H1 (cell line): ENCODE data around the gene PIAS1. TPM values are rescaled to one million over a fixed set of nuclear protein-coding genes. Genes with fewer than 3 reads are reported as not detected.
"Not testable (repeated sequence)": the region's sequence is repeated elsewhere in the genome, so short reads cannot be mapped to it uniquely, and the experiment has no call there.

Experiments used
- CTCF ChIA-PET: fragments of 300-600 bp; sonication (Branson Sonifier 250); formaldehyde crosslinking; loops from one replicate; lab custom pipeline; 2021; ENCODE audit not compliant: partially characterized antibody; lab: Charles Lee
- POLR2A ChIA-PET: fragments of 300-600 bp; sonication (Branson Sonifier 250); formaldehyde crosslinking; loops from one replicate; lab custom pipeline; 2021; ENCODE audit warnings: inconsistent platforms; ENCODE audit not compliant: partially characterized antibody; lab: Charles Lee
- DNase-seq, 2 experiments: peaks; one replicate each; pipeline versions ENCODE4 v3.0.0 to v3.0.0-alpha.2; 2010 to 2022; ENCODE audit warnings: low spot score in 2 of 2, low read depth in 1 of 2, mixed read lengths in 1 of 2
- FAIRE-seq: peaks from 2 replicates; lab custom pipeline; 2011; peaks lifted over from hg19 to GRCh38; lab: Jason Lieb, UNC
- H2AFZ ChIP-seq: 2 replicates; pipeline ENCODE4 v1.8.1; 2012; ENCODE audit warnings: low read length, inconsistent platforms
- H2AK5ac ChIP-seq: 2 replicates; pipeline ENCODE4 v1.6.1; 2013; ENCODE audit warnings: low read depth, low read length
- H2BK120ac ChIP-seq: replicated peaks from 2 replicates; pipeline ENCODE3; 2013; ENCODE audit warnings: low read depth, low read length, inconsistent platforms
- H2BK12ac ChIP-seq: 2 replicates; pipeline ENCODE4 v1.6.1; 2013; ENCODE audit warnings: low read depth, low read length
- H2BK15ac ChIP-seq: 2 replicates; pipeline ENCODE4 v1.6.1; 2013; ENCODE audit warnings: low read length
- H2BK20ac ChIP-seq: 2 replicates; pipeline ENCODE4 v1.6.1; 2013; ENCODE audit warnings: low read length
- H2BK5ac ChIP-seq: 2 replicates; pipeline ENCODE4 v1.6.1; 2013; ENCODE audit warnings: low read depth, low read length
- H3K14ac ChIP-seq: 2 replicates; pipeline ENCODE4 v1.6.1; 2013; ENCODE audit warnings: inconsistent platforms; ENCODE audit not compliant: insufficient read length
- H3K18ac ChIP-seq: 2 replicates; pipeline ENCODE4 v1.6.1; 2013; ENCODE audit warnings: low read length; ENCODE audit errors: extremely low read depth
- H3K23ac ChIP-seq: 2 replicates; pipeline ENCODE4 v1.6.1; 2013; ENCODE audit warnings: inconsistent platforms; ENCODE audit not compliant: insufficient read length
- H3K23me2 ChIP-seq: 2 replicates; pipeline ENCODE4 v1.6.1; 2013; ENCODE audit warnings: low read depth, low read length
- H3K27ac ChIP-seq: 2 replicates; pipeline ENCODE4 v1.6.1; 2011; ENCODE audit warnings: low read depth, low read length, inconsistent platforms
- H3K27me3 ChIP-seq, 4 experiments: replicated peaks in 1 of 4; 1 replicate in 1 of 4; 2 replicates in 3 of 4; pipeline versions ENCODE4 v1.6.1 to v1.8.1; 2011 to 2013; ENCODE audit warnings: low read length in 3 of 4, mild to moderate bottlenecking in 3 of 4, inconsistent platforms in 2 of 4, mixed read lengths in 2 of 4, moderate library complexity in 1 of 4; ENCODE audit not compliant: control insufficient read depth in 3 of 4, insufficient read depth in 3 of 4; ENCODE audit errors: extremely low read depth in 1 of 4
- H3K36me3 ChIP-seq, 4 experiments: 2 replicates each; pipeline versions ENCODE4 v1.6.1 to v1.8.1; 2011 to 2013; ENCODE audit warnings: mild to moderate bottlenecking in 4 of 4, low read length in 3 of 4, moderate library complexity in 2 of 4, control low read depth in 1 of 4, inconsistent platforms in 1 of 4; ENCODE audit not compliant: insufficient read depth in 4 of 4, control insufficient read depth in 2 of 4
- H3K4ac ChIP-seq: replicated peaks from 2 replicates; pipeline ENCODE3; 2013; ENCODE audit warnings: low read length, low read depth, mixed read lengths, inconsistent platforms; ENCODE audit not compliant: insufficient read length
- H3K4me1 ChIP-seq, 4 experiments: replicated peaks in 1 of 4; 1 replicate in 1 of 4; 2 replicates in 3 of 4; pipeline versions ENCODE4 v1.6.1 to v1.8.1; 2011 to 2013; ENCODE audit warnings: low read length in 3 of 4, inconsistent platforms in 2 of 4, mixed read lengths in 1 of 4; ENCODE audit not compliant: insufficient read depth in 4 of 4, control insufficient read depth in 3 of 4
- H3K4me2 ChIP-seq, 2 experiments: 2 replicates each; pipeline versions ENCODE4 v1.6.1 to v1.8.1; 2011 to 2013; ENCODE audit warnings: low read depth in 2 of 2, low read length in 2 of 2, control low read depth in 1 of 2, inconsistent platforms in 1 of 2, mild to moderate bottlenecking in 1 of 2; ENCODE audit not compliant: insufficient read depth in 1 of 2
- H3K4me3 ChIP-seq, 4 experiments: fragments of 200-600, 300-600 bp in 1 of 4; sonication (generic), shearing (Covaris generic), sonication (Bioruptor Twin) in 1 of 4; 2 replicates each; pipeline versions ENCODE4 v1.5.1 to v1.8.1; 2011 to 2016; ENCODE audit warnings: low read length in 4 of 4, low read depth in 3 of 4, control low read depth in 2 of 4, inconsistent platforms in 2 of 4, mild to moderate bottlenecking in 2 of 4, mixed read lengths in 1 of 4, moderate library complexity in 1 of 4; ENCODE audit not compliant: insufficient read depth in 2 of 4; ENCODE audit errors: extremely low read depth in 1 of 4
- H3K56ac ChIP-seq: replicated peaks from 2 replicates; pipeline ENCODE3; 2013; ENCODE audit warnings: low read depth, mild to moderate bottlenecking, mixed read lengths, low read length, inconsistent platforms; ENCODE audit not compliant: insufficient read length
- H3K79me1 ChIP-seq: 2 replicates; pipeline ENCODE4 v1.6.1; 2013; ENCODE audit warnings: low read depth, low read length, control low read depth
- H3K79me2 ChIP-seq, 2 experiments: 2 replicates each; pipeline versions ENCODE4 v1.6.1 to v1.8.1; 2012 to 2013; ENCODE audit warnings: low read length in 2 of 2, mild to moderate bottlenecking in 2 of 2, inconsistent platforms in 1 of 2; ENCODE audit not compliant: insufficient read depth in 2 of 2, control insufficient read depth in 1 of 2
- H3K9ac ChIP-seq, 4 experiments: replicated peaks in 1 of 4; 1 replicate in 1 of 4; 2 replicates in 3 of 4; pipeline versions ENCODE4 v1.6.1 to v1.8.1; 2011 to 2013; ENCODE audit warnings: low read depth in 3 of 4, low read length in 3 of 4, control low read depth in 2 of 4, mild to moderate bottlenecking in 2 of 4, moderate library complexity in 2 of 4, inconsistent platforms in 1 of 4; ENCODE audit errors: extremely low read depth in 1 of 4
- H3K9me3 ChIP-seq, 2 experiments: 2 replicates each; pipeline versions ENCODE4 v1.6.1 to v1.8.1; 2012 to 2013; ENCODE audit warnings: mild to moderate bottlenecking in 2 of 2, moderate library complexity in 2 of 2, control low read depth in 1 of 2, inconsistent platforms in 1 of 2, low read depth in 1 of 2, low read length in 1 of 2, mixed read lengths in 1 of 2; ENCODE audit not compliant: insufficient read depth in 2 of 2
- H4K20me1 ChIP-seq, 2 experiments: replicated peaks in 1 of 2; 2 replicates each; pipeline versions ENCODE3 to v1.8.1; 2011 to 2013; ENCODE audit warnings: inconsistent platforms in 2 of 2, low read length in 2 of 2, mild to moderate bottlenecking in 1 of 2; ENCODE audit not compliant: insufficient read depth in 2 of 2, control insufficient read depth in 1 of 2
- H4K5ac ChIP-seq: 2 replicates; pipeline ENCODE4 v1.6.1; 2013; ENCODE audit warnings: low read length, low read depth, mixed read lengths, inconsistent platforms; ENCODE audit not compliant: insufficient read length
- H4K8ac ChIP-seq: 2 replicates; pipeline ENCODE4 v1.8.0; 2013; ENCODE audit warnings: mild to moderate bottlenecking, moderate library complexity, low read length, inconsistent platforms; ENCODE audit not compliant: insufficient read depth; ENCODE audit errors: extremely low read depth
- H4K91ac ChIP-seq: replicated peaks from 2 replicates; pipeline ENCODE3; 2013; ENCODE audit warnings: low read length, mixed read lengths, inconsistent platforms; ENCODE audit not compliant: insufficient read length
- WGBS, 2 experiments: shearing (Covaris generic) in 1 of 2; methylation state at CpG; one replicate each; pipeline versions ENCODE4 v1.1.6 to v1.1.7; 2013 to 2015; ENCODE audit warnings: low lambda C conversion rate in 2 of 2, mixed read lengths in 2 of 2, inconsistent platforms in 1 of 2, low coverage in 1 of 2, missing lambda C conversion rate in 1 of 2; ENCODE audit not compliant: insufficient replicate concordance in 2 of 2, insufficient coverage in 1 of 2, insufficient read length in 1 of 2; ENCODE audit errors: extremely low coverage in 1 of 2, missing lambda C conversion rate in 1 of 2; 5-methylcytosine and 5-hydroxymethylcytosine counted together
- polyA plus RNA-seq, 7 experiments: library from polyadenylated mRNA; depleted of rRNA in 3 of 7; stranded (reverse) in 5 of 7; unstranded in 2 of 7; fragments of >200 nt in 5 of 7; fragments of 200-250 nt in 2 of 7; gene quantifications; 1 replicate in 5 of 7; 2 replicates in 1 of 7; 4 replicates in 1 of 7; pipeline versions ENCODE4 v1.2.1 to v1.2.3, GENCODE V29; 2011 to 2013; ENCODE audit warnings: missing spikeins in 2 of 7, mixed read lengths in 2 of 7
- total RNA-seq: library from RNA; stranded (reverse); fragmentation: NEBNext Ultra II Directional; extraction: Animal tissue kit (Norgen Biotek cat#: 25700); gene quantifications from 2 replicates; pipeline ENCODE4 v1.2.1, GENCODE V29; 2021

PIAS1 gene
- total and polyA plus RNA-seq, 2 of the 8 experiments (the other 6 are each of a cell fraction or from before 2014, with no cell fraction given) = 30.8 to 34.5 TPM

DNA sequence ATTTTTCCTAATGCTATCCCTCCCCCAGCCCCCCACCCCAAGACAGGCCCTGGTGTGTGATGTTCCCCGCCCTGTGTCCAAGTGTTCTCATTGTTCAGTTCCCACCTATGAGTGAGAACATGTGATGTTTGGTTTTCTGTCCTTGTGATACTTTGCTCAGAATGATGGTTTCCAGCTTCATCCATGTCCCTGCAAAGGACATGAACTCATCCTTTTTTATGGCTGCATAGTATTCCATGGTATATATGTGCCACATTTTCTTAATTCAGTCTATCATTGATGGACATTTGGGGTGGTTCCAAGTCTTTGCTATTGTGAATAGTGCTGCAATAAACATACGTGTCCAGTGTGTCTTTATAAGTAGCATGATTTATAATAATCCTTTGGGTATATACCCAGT is 117.9 kb downstream of the PIAS1 start:
- not testable (repeated sequence) for DNase-seq
- WGBS, 2 experiments = 62% methylated on average over 2 of the region's 2 CpGs; no CpG with 5 or more reads in 1 of the 2 experiments

More for the DNA sequence above, 117.9 kb downstream of the PIAS1 start:
- H3K23me2 ChIP-seq, H2BK15ac ChIP-seq, H3K14ac ChIP-seq, H3K9me3 ChIP-seq, H4K8ac ChIP-seq, H3K27ac ChIP-seq, H3K4me1 ChIP-seq, H2AK5ac ChIP-seq, H2AFZ ChIP-seq, H4K91ac ChIP-seq, H3K4me2 ChIP-seq, H3K79me2 ChIP-seq, FAIRE-seq, H3K18ac ChIP-seq, H2BK5ac ChIP-seq, H3K23ac ChIP-seq, H3K4ac ChIP-seq, H3K27me3 ChIP-seq, H3K56ac ChIP-seq, H2BK120ac ChIP-seq, H4K20me1 ChIP-seq, H2BK20ac ChIP-seq, H3K4me3 ChIP-seq, CTCF ChIA-PET, H2BK12ac ChIP-seq, H3K79me1 ChIP-seq, H3K9ac ChIP-seq, H4K5ac ChIP-seq: not testable (repeated sequence)
- POLR2A ChIA-PET = interaction anchor here (1.2 kb wide), 1 partner anchor 11 kb away, joined by 3 read pairs; no protein-coding TSS in a partner anchor
- H3K36me3 ChIP-seq = peaks cover 2 to 18% (median 7%) of the 10 kb centered on the region in 4 experiments; a peak in 7 of 8 replicates
